Caki2 (cell line): Measurements from ENCODE around the gene NWD2. TPM values are rescaled to one million over a fixed set of nuclear protein-coding genes. Genes with fewer than 3 reads are reported as not detected.
"Not testable (repeated sequence)": the region's sequence is repeated elsewhere in the genome, so short reads cannot be mapped to it uniquely, and the experiment has no call there.

Experiments used
- DNase-seq: peaks from one replicate; pipeline ENCODE4 v3.0.0-alpha.2; 2015; ENCODE audit warnings: low read depth
- in situ Hi-C: cut with HindIII; loops from 2 replicates; pipeline ENCODE4 v1.10.0; 2016; ENCODE audit warnings: low sequenced_read_pairs, low pct_unique_long_range_greater_than_20kb, mixed read lengths
- total RNA-seq: library from RNA; depleted of rRNA; stranded (reverse); fragments of >200 nt; shearing (Covaris generic); gene quantifications from 2 replicates; pipeline ENCODE4 v1.2.3, GENCODE V29; 2014; ENCODE audit warnings: low replicate concordance

NWD2 gene
- total RNA-seq, 1 experiment from 2014 or later = not detected

- no peak for DNase-seq
- in situ Hi-C loops = no loop called here
Observed at GRCh38 chr4:37475087-37475486, 230.5 kb downstream of the NWD2 start.

DNA sequence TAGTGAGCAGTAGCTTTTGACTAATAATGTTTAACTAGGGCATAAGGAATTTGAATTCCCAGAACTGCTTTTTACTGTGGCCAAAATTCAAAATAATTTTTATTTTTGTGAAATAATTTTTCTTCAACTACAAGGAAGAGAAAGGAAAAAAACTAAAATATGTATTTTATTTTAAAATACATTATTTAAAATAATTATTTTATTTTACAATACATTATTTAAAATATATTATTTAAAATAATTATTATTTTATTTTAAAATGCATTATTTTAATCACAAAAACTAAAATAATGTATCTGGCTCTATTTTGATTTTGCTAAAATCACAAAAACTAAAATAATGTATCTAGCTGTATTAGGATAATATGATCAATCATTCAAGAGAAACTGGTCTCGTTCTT lies 231.2 kb downstream of the NWD2 start:
- in situ Hi-C loops = no loop called here
- no peak for DNase-seq

DNA sequence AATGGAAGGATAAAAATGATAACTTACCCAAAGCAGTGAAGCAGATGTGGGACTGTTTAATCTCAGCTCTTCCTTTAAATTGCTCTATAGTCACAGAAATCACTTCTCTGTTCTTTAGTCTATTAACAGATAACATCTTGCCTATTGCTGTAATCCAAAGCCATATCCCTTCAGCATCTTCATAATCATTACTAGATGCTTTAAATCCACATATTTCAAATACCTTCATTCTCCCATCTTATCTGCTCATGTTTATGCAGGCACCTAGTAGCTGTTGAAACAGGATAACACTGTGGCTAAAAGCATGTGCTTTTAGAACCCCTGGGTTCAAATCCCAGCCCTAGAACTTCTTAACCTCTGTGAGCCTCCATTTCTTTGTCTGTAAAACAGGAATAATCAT lies 231.7 kb downstream of the NWD2 start:
- in situ Hi-C loops = no loop called here
- no peak for DNase-seq

- in situ Hi-C loops = no loop called here
Observed at GRCh38 chr4:37476691-37477090, 232.1 kb downstream of the NWD2 start.

DNA sequence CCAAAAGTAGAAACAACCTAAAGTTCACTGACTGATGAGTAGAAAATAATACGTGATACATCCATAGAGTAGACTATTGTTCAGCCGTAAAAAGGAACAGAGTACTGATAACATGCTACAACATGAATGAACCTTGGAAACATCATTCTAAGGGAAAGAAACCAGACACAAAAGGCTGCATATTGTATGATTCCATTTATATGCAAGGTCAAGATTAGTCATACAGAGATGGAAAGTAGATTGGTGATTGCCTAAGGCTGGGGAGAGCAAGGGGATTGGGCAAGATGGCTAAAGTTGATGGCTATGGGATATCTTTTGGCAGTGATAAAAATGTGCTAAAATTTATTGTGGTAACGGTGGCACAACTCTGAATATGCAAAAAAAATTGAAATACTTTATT lies 232.6 kb downstream of the NWD2 start:
- in situ Hi-C loops = no loop called here
- DNase-seq = no peak

More at GRCh38 chr4:37476691-37477090, 232.1 kb downstream of the NWD2 start:
- no peak for DNase-seq

DNA sequence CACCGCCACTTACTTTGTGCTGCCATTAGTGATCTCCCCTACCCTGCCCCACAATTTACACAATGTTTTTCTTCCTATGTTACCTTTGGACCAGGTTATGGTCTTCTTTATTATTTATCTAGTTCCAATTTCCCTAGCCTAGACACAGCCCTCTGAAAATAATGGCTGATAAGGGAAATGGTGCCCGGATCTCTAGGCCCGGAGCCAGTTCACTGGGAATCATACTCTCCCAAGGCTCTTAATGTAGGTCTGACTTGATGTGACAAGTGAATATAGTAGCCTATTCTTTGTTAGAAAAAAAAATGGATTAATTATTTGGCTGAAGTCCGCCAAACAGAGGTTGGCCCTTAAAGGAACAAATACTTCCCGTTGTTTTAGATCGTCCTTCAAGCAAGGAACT lies 233.6 kb downstream of the NWD2 start:
- in situ Hi-C loops = no loop called here
- DNase-seq = no peak

- DNase-seq = no peak
- in situ Hi-C loops = no loop called here
Observed at GRCh38 chr4:37480509-37480908, 236.0 kb downstream of the NWD2 start.

GRCh38 chr4:37481547-37482122 lies 237.1 kb downstream of the NWD2 start:
- in situ Hi-C loops = no loop called here
- no peak for DNase-seq

- in situ Hi-C loops = no loop called here
- DNase-seq = no peak
Observed at GRCh38 chr4:37482236-37482913, 237.8 kb downstream of the NWD2 start.

GRCh38 chr4:37483610-37484009 lies 239.1 kb downstream of the NWD2 start:
- no peak for DNase-seq
- in situ Hi-C loops = no loop called here

GRCh38 chr4:37486166-37486565 lies 241.6 kb downstream of the NWD2 start:
- in situ Hi-C loops = no loop called here
- DNase-seq = no peak

DNA sequence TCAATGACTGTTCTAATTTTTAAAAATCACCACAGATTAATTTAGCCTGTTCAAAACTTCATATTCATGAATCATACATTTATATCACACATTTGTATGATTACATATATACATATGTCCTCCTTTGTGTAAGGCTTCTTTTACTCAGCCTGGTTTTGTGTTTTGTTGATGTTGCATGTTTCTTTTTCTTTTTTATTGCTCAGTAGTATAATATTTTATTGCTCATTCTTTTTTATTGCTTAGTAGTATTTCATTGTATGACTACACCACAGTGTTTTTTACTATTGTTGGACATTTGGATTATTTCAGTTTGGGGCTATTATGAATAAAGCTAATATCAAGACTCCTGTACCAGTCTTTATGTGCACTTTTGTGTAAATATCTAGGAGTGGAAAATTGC lies 243.1 kb downstream of the NWD2 start:
- DNase-seq = no peak
- in situ Hi-C loops = no loop called here

DNA sequence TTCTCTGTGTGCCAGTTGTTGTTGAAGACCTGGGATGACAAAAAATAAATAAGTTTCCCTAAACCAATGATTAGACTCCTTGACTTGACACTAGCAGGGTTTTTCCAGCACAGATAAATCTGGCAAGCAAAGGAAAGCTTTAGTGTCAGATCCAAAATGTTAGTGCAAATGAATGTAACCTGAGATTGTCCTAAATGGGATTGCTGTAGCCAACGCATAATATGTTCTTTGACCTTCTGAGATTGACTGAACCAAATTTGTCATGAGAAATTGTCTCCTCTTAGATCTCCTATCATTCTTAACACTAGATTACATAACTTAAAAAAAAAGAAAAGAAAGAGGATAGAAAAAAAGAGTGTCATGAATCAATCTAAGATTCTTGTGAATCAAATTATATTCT lies 245.2 kb downstream of the NWD2 start:
- in situ Hi-C loops = no loop called here
- DNase-seq = no peak

DNA sequence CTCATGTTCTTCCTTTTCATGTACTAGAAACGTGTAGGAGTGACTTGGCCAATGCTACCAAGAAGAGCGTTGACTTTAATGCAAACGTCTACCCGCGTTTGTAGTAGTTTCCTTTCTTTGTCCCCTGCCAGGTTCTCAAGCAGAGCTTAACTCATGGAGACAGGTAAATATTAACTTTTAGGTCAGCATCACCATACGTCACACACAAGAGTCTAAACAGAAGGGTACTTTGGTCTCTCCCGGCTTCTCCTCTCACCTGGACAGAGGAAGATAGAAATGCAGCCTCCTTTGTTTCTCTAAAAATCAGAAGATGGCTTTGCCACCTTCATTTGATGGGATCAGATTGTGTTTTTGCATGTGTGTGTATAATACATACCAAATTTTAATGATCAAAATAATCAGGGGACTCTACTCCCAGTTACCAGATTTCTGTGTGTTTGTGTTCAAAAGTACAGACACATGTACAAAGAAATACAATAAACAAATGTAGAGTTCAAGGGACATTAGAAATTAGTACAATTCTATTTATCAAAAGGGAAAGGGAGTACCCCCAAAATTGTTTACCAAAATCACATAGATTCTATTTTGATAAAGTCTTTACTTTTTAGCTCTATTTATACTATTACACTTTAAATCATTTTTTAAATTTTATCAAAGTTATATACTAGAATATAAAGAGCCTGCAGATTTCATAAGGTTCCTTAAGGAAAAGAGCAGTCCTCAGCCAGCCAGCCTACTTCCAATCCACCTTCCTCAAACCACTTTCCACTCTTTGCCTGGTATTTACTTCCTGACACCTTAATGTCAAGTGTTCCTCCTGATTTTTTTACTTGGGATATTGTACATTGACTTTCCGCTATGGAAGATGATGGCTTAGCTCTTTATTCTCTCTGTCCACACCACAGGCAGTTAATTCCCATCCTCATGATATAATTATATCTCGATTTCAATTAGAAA lies 246.1 kb downstream of the NWD2 start:
- no peak for DNase-seq
- in situ Hi-C loops = no loop called here

DNA sequence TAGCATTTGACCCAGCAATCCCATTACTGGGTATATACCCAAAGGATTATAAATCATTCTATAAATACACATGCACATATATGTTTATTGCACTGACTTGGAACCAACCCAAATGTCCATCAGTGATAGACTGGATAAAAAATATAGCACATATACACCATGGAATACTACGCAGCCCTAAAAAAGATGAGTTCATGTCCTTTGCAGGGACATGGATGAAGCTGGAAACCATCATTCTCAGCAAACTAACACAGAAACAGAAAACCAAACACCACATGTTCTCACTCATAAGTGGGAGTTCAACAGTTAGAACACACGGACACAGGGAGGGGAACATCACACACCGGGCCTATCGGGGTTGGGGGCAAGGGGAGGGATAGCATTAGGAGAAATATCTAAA lies 250.8 kb downstream of the NWD2 start:
- in situ Hi-C loops, DNase-seq: not testable (repeated sequence)
